GM19452 (cell line): ENCODE data around the gene TNFRSF13B.
"Not testable (repeated sequence)": the region's sequence is repeated elsewhere in the genome, so short reads cannot be mapped to it uniquely, and the experiment has no call there.

Experiments
- ATAC-seq: cut with Tn5 transposase; IDR thresholded peaks from one replicate; pipeline ENCODE4 v1.9.1; 2021; ENCODE audit not compliant: unreplicated experiment

TNFRSF13B gene

DNA sequence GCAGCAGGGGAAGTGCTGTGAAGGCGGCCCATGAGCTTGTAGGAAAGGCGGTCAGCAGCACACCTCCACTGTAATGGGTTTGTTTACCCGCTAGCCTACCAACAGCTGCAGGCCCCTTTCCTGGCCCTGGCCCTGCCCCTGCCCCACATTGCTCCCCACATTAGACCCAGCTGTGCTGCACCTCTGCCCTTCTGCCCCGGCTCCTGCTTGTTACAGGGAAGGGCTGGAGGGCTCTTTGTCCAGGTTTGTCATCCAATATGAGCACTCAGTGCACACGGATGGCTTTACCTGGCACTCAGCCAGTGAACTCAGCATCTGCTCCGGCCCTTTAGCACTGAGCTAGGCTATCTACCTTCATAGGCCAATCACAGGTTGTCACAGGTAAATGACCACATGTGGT, 36.0 kb upstream of the TNFRSF13B start:
- ATAC-seq: not testable (repeated sequence)

- not testable (repeated sequence) for ATAC-seq
Measured at GRCh38 chr17:17004997-17005614, 33.2 kb upstream of the TNFRSF13B start.

DNA sequence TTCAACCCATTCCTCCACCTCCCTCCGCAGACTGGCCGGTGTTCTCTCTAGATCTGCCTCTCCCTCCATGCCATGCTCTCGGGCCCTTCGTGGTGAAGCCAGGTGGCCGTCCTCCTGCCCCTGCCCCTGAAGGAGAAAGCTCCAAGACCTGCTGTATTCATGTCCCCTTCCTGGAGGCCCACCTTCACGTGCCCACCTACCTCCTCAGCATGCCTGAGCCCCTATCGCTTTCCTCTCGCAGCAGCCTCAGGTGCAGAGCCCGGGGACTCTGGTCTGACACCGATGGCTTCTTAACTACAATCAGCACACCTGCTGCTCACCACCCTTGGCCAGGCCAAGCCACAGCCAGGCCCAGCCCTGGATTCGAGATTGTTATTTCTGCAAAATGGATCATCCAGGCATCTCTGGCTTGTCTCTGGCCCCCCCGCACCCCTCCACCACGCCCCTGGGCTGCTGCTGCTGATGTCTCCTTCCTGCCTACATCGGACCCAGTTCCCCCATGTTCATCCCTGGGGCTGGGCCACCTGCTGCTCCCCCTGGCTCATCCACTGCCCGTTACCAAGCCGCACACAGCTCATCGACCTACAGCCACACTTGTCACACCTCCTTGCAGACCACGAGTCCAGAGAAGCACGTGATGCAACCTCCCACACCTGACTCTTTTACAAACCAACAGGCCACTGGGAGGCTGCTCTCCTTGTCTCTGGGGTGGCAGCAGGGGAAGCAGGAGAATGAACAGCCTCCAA, 32.5 kb upstream of the TNFRSF13B start:
- no peak for ATAC-seq

- ATAC-seq: not testable (repeated sequence)
Measured at GRCh38 chr17:17002731-17003715, 31.1 kb upstream of the TNFRSF13B start.

GRCh38 chr17:17001874-17002520, 30.1 kb upstream of the TNFRSF13B start:
- ATAC-seq: peak; percentile 69

DNA sequence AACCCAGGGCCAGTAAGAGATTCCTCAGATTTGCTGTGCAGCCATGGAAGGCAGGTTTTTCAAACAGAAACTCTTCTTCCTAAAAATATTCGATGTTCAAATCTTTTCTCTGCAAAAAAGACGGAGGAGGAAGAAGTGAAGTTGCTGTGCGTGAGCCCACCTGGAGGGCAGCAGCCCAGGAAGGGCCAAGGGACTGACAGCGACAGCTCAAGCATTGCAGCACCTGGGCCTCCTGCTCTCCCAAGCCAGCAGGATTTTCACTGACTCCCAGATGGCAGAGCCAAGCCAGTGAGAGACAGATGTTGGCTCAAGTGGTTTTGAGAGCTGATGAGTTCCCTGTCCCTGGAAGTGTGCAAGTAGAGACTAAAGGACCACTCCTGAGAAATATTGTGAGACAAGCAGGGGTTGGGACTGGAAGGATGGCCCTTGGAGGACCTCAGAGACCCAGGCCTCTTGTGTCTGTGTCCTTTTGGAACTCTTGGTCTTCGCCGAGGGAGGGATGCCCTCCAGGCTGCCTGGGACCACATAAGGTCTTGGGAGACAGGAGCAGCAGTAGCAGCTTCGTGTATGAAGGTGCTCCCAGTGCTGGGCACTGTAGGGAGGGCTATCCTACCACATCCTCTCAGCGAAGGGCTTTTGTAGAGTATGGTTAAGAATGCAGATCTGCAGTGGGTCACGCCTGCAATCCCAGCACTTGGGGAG, 29.3 kb upstream of the TNFRSF13B start:
- ATAC-seq: no peak

GRCh38 chr17:16999931-17000625, 28.2 kb upstream of the TNFRSF13B start:
- no peak for ATAC-seq

DNA sequence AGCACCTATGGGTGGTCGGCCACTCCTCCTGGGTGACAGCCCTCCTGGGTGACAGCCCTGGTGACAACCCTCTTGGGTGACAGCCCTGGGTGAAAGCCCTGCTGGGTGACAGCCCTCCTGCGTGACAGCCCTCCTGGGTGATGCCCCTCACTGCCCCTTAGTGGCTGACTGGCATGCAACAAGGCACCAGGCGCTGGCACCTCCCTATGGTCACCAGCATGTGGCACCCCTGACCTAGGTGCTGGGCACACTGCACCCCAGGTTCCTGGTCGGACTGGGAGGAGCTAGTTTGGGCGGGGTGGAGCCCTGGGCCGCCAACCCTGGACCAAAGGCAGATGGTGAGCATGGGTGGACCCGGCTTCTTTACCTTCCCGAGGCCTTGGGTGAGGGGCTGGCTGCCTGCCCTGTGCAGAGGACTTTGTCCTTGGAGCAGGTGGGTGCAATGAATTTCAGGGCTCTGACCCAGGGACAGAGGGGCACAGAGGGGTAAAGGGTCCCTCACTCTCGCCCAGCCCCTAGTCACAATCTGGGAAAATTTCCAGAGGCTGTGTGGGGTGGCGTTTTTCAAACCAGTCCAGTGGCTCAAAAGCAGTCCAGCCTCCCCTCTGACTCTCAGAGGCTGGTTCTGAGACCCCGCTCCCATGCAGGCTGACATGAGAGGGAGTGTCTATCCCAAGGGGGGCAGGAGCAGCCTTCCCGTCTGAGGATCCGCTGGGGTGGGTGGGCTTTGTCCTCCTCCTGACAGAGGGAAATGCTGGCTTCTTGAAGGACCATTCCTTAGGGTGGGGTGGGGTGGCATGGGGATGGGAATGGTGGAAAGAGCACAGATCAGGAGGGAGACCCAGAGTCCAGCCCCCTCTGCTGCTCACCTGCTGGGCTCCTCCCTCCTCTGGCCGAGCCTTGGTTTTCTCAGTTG, 25.9 kb upstream of the TNFRSF13B start:
- ATAC-seq: no peak

DNA sequence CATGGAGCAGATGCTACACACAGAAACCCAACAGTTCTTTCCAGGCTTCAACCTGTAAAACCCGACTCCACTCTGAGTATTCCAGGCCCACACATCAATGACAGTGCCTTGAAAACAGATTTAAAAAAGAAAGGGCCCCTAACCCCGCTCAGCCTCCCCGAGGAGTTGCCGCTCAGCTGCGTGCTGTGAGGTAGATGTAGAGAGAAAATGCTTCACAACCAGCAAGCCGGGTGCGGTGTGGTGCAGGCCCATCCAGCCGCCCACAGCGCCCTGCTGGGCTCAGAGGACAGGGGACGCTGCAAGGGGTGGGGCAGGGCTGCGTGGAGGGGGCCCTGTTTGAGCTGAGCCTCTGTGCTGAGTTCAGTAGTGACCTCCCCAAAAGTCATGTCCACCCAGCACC, 24.8 kb upstream of the TNFRSF13B start:
- ATAC-seq: not testable (repeated sequence)

GRCh38 chr17:16995930-16996329, 24.0 kb upstream of the TNFRSF13B start:
- no peak for ATAC-seq

DNA sequence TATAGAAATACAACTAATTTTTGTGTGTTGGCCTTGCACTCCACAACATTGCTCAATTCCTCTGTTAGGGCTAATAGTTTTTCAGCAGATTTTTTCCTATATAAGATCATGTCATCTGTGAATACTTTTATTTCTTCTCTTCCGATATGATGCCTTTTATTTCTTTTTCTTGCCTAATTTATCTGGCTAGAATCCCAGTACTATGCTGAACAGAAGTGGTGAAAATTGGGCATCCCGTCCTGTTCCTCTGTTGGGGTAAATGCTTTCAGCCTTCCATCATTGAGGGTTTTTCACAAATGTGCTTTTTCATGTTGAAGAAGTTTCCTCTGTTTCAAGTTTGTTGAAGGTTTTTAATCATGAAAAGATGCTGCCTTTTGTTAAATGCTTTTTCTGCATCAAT, 22.7 kb upstream of the TNFRSF13B start:
- ATAC-seq: no peak

DNA sequence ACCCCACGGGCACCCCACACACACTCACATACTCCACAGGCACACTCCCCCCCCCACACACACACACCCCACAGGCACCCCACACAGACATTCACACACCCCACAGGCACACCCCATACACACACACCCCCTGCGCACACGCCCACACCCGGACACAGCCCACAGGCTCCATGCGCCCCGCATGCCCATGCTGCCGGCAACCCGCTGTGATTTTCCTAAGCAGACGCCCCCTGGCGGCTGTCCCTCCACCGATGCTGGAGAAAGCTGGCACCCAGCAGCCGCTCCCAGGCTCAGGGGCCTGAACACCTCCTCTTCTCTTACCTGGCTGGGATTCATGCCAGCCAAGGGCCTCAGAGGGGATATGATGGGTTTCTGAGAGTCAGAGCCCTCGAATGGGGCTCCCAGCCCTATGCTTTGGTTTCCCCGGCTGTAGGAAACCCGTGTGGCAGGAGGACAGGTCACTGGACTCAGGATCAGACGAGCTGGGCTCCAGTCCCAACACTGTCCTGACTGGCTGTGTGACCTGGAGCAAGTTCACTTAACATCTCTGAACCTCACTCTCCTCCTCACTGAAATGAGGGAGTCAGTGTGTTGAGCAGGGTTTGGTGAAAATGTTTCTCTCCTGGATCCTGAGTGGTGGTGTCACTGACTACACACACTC, 19.6 kb upstream of the TNFRSF13B start:
- no peak for ATAC-seq

DNA sequence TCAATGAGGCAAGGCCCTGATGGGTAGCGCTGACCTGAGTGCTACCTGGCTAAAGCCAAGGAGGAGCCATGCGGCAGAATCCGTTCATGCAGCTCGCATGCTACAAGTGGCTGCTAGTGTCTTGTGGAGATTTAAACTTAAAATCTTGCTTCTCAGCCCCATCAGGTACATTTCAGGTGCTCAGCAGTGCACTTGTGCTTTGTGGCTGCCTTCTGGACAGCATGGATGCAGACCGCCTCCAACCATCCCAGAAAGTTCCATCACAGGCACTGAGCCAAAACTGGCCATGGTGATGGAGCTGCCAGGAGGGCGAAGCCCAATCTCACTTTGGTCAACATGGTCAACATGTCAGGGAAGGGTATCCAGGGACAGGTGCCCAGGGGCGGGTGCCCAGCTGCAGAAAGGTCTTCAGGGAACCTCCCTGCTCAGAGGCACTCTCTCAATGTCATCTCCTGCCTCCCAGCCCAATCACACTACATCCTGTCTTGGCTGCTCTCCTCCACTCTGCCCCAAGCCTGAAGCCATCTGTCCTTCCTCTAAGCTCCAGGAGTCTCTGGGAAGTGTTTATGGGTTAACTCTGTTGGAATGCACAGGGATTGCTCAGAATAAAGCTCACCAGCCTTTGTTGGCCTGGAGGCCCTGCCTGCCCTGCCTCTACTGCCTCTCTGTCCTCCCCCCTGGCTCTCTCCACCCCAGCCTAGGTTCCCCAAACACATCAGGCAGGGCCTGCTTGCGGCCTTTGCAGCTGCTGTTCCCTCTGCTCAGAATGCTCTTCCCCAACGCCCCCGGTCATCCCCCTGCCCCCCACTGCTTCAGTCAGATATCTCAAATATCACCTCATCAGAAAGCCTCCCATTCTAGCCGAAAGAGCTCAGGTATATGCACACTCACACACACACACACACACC, 18.3 kb upstream of the TNFRSF13B start:
- ATAC-seq: no peak

DNA sequence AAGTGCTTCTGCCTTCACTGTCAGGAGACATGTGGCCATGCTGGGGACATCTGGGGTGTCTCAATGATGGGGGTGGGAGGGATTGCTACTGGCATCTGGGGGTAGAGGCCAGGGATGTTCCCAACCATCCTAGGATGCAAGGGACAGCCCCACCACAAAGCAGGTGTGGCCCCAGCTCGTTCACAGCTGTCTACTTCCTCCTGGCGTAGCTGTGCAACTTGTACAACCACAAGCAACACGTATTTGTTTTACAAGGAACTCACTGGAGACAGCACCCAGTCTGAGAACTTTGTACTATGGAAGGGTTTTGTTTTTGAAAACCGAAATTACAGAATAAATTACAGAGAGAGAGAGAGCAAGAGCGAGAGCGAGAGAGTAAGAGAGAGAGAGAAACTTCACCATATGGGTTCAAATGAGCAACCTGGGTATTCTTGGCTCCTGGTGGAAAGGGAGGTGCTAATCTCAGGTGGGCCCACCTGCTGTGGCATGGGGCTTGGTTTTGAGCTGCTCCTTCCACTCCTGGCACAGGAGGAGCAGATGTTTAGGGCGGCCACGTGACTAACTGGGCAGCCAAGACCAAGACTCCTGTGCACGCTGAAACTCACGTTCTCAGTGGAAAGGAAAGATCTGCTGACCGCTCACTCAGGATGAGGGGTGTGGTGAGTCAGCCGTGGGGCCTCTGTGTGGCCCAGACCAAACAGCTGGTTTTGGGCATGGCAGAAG, 17.5 kb upstream of the TNFRSF13B start:
- peak; percentile 28 for ATAC-seq

GRCh38 chr17:16988749-16989229, 16.9 kb upstream of the TNFRSF13B start:
- peak; percentile 10 for ATAC-seq

GRCh38 chr17:16987830-16988601, 16.1 kb upstream of the TNFRSF13B start:
- peak; percentile 67 for ATAC-seq
